ENCODE results near the gene NIM1K. TPM values are rescaled to one million over a fixed set of nuclear protein-coding genes. Genes with fewer than 3 reads are reported as not detected.
A peak's percentile ranks its signal among the peaks of the same experiment; 100 is the strongest.

Gene NIM1K
- total and polyA plus RNA-seq, 2 of the 13 experiments (the other 11 are each of a cell fraction or from before 2014, with no cell fraction given) = 0.04 TPM; not detected in 1

GRCh38 chr5:43288269-43288831, 96.3 kb downstream of the NIM1K start:
- TF ChIP-seq SMYD3 (CRISPR knock-in tag; IDR thresholded peaks at IDR 0.05) (no peak), STAT6 (CRISPR knock-in tag; IDR thresholded peaks at IDR 0.05; ENCODE audit: borderline replicate concordance) (no peak), ZNF75D (CRISPR knock-in tag; IDR thresholded peaks at IDR 0.05; ENCODE audit: borderline replicate concordance) (no peak), MBD4 (IDR thresholded peaks at IDR 0.05; ENCODE audit: borderline replicate concordance, low read length) (peak; percentile 46; the same call in 1 of the 2 replicates), RBM22 (optimal IDR thresholded peaks at IDR 0.05; ENCODE audit: low read length) (peak; percentile 24)
- BruUV-seq (replicated peaks) = no TSS peak
- in situ Hi-C loops (cut with HindIII; ENCODE audit: extremely low pct_ligation_motif_present, low pct_unique_long_range_greater_than_20kb) = no loop called here
- Histone ChIP-seq H4K20me1 (ENCODE audit: insufficient read depth, low read length) (peaks cover 16% of the 10 kb centered on the region), H3K36me3 (replicated peaks in 1 of 2; ENCODE audit: control insufficient read depth in 1 of 2, insufficient read depth in 2 of 2, low read length in 2 of 2) (peaks cover 3 to 28% of the 10 kb centered on the region in 2 experiments), H3K79me2 (ENCODE audit: insufficient read depth, low read length) (peaks cover 2% of the 10 kb centered on the region), H2AFZ (ENCODE audit: low read length) (no peak overlapping the region), H3K27ac (ENCODE audit: extremely low read length, insufficient read depth, low read length) (no peak overlapping the region), H3K4me1 (ENCODE audit: insufficient read depth, low read length) (no peaks in the 10 kb centered on the region), H3K4me3 (replicated peaks in 1 of 3; ENCODE audit: insufficient read depth in 1 of 3, low read depth in 2 of 3, low read length in 3 of 3) (no peak overlapping the region), H3K9ac (ENCODE audit: insufficient read depth, low read depth, low read length) (no peak overlapping the region), H3K27me3 (ENCODE audit: control insufficient read depth in 1 of 2, insufficient read depth in 2 of 2, low read length in 2 of 2) (no peaks in the 10 kb centered on the region; a peak in 1 of 5 replicates), H3K4me2 (ENCODE audit: low read depth, low read length) (no peak overlapping the region), H3K9me3 (ENCODE audit: low read length) (no peaks in the 10 kb centered on the region)
- DNase-seq (ENCODE audit: low spot score) (no peak), FAIRE-seq (no peak), ATAC-seq (no peak)
- ChIA-PET CTCF (ENCODE audit: low intra/inter-chr PET ratio, low total read pairs) (no interaction called here), POLR2A (no interaction called here)
- WGBS (ENCODE audit: low lambda C conversion rate) = 97% methylated on average over 1 of the region's 1 CpG
- intact Hi-C loops (cut with micrococcal nuclease; ENCODE audit: unreplicated experiment) = no loop called here

GRCh38 chr5:43290726-43291125, 98.7 kb downstream of the NIM1K start:
- intact Hi-C loops (cut with micrococcal nuclease; ENCODE audit: unreplicated experiment) = no loop called here
- H3K9ac ChIP-seq (ENCODE audit: insufficient read depth, low read depth, low read length) = no peak overlapping the region
- H3K4me3 ChIP-seq (replicated peaks in 1 of 3; ENCODE audit: insufficient read depth in 1 of 3, low read depth in 2 of 3, low read length in 3 of 3) = no peak overlapping the region
- H3K36me3 ChIP-seq (replicated peaks in 1 of 2; ENCODE audit: control insufficient read depth in 1 of 2, insufficient read depth in 2 of 2, low read length in 2 of 2) = peaks cover 6 to 51% of the 10 kb centered on the region in 2 experiments
- WGBS (ENCODE audit: low lambda C conversion rate) = 100% methylated on average over 2 of the region's 2 CpGs
- no peaks in the 10 kb centered on the region for H3K9me3 ChIP-seq (ENCODE audit: low read length)
- ATAC-seq (no peak), DNase-seq (ENCODE audit: low spot score) (no peak), FAIRE-seq (no peak)
- ChIA-PET CTCF (ENCODE audit: low intra/inter-chr PET ratio, low total read pairs) (no interaction called here), POLR2A (no interaction called here)
- H3K4me2 ChIP-seq (ENCODE audit: low read depth, low read length) = no peak overlapping the region
- peak in 1 of 2 experiments; percentile 3; a peak in 1 of 4 replicates for TF ChIP-seq POLR2A (IDR thresholded peaks at IDR 0.05; ENCODE audit: insufficient read depth in 1 of 2, low read depth in 2 of 2, low read length in 2 of 2)
- TF ChIP-seq SP5 (CRISPR knock-in tag; IDR thresholded peaks at IDR 0.05; ENCODE audit: borderline replicate concordance, low read depth) = no peak
- in situ Hi-C loops (cut with HindIII; ENCODE audit: extremely low pct_ligation_motif_present, low pct_unique_long_range_greater_than_20kb) = no loop called here
- no peak overlapping the region for H2AFZ ChIP-seq (ENCODE audit: low read length)
- H3K4me1 ChIP-seq (ENCODE audit: insufficient read depth, low read length) = no peaks in the 10 kb centered on the region
- no TSS peak for BruUV-seq (replicated peaks)
- H3K79me2 ChIP-seq (ENCODE audit: insufficient read depth, low read length) = peaks cover 8% of the 10 kb centered on the region
- H3K27ac ChIP-seq (ENCODE audit: extremely low read length, insufficient read depth, low read length) = no peak overlapping the region
- no peaks in the 10 kb centered on the region; a peak in 1 of 5 replicates for H3K27me3 ChIP-seq (ENCODE audit: control insufficient read depth in 1 of 2, insufficient read depth in 2 of 2, low read length in 2 of 2)
- H4K20me1 ChIP-seq (ENCODE audit: insufficient read depth, low read length) = peaks cover 30% of the 10 kb centered on the region
